ENCODE results near the gene MYL7. TPM values are rescaled to one million over a fixed set of nuclear protein-coding genes. Genes with fewer than 3 reads are reported as not detected.

MYL7 gene
- total RNA-seq, 1 experiment from 2014 or later, result 5.7 TPM

GRCh38 chr7:44111761-44112160 is 29.4 kb downstream of the MYL7 start:
- no peak overlapping the region for H3K27ac ChIP-seq (ENCODE audit: insufficient read length, low read depth, low read length)

More at GRCh38 chr7:44111761-44112160, 29.4 kb downstream of the MYL7 start:
- no peaks in the 10 kb centered on the region for H3K23me2 ChIP-seq (ENCODE audit: insufficient read length, low read depth, low read length, poor library complexity, severe bottlenecking)
- Mint-ChIP-seq H3K4me1 (0 out of 4 replicates have a peak, but pooled peaks cover 0 to 4% of the 10 kb centered on the region in 2 experiments), H3K4me3 (no peak overlapping the region; a peak in 2 of 5 replicates), H3K27me3 (ENCODE audit: low read depth) (no peaks in the 10 kb centered on the region; the same call in 1 of the 2 replicates), H3K36me3 (ENCODE audit: insufficient read depth in 1 of 3, low read depth in 3 of 3) (peaks cover 11 to 49% (median 47%) of the 10 kb centered on the region in 3 experiments; a peak in 6 of 7 replicates), H3K9me3 (no peaks in the 10 kb centered on the region), H3K27ac (no peak overlapping the region)
- H3K4me1 ChIP-seq (ENCODE audit: insufficient read depth, low read length), result no peaks in the 10 kb centered on the region
- H3K4me2 ChIP-seq (ENCODE audit: insufficient read depth, insufficient read length, low read length), result no peak overlapping the region
- no peaks in the 10 kb centered on the region for H3K79me1 ChIP-seq (ENCODE audit: insufficient read depth, low read depth, low read length, poor library complexity, severe bottlenecking)
- no peak for TF ChIP-seq CTCF (conservative IDR thresholded peaks at IDR 0.05)
- H2AFZ ChIP-seq (ENCODE audit: low read length), result no peak overlapping the region
- H2BK15ac ChIP-seq (ENCODE audit: low read depth, low read length), result no peak overlapping the region
- H3K18ac ChIP-seq (ENCODE audit: insufficient read length, low read depth, low read length), result no peak overlapping the region
- WGBS (ENCODE audit: extremely low coverage, insufficient read length, low lambda C conversion rate), result no CpG with 5 or more reads among the region's 16 CpGs
- no peak overlapping the region for H3T11ph ChIP-seq (ENCODE audit: low read length)
- no peak overlapping the region for H2BK20ac ChIP-seq (ENCODE audit: low read depth, low read length, poor library complexity, severe bottlenecking)
- no peaks in the 10 kb centered on the region for H4K20me1 ChIP-seq (ENCODE audit: control insufficient read depth, insufficient read depth, insufficient read length)
- H2BK5ac ChIP-seq (ENCODE audit: insufficient read length, low read length), result no peak overlapping the region
- H3K27me3 ChIP-seq (ENCODE audit: insufficient read depth, low read length), result no peaks in the 10 kb centered on the region
- no peaks in the 10 kb centered on the region for H3K9me3 ChIP-seq (ENCODE audit: control insufficient read depth, low read depth, low read length)
- H4K5ac ChIP-seq (ENCODE audit: insufficient read length, low read depth, low read length), result no peak overlapping the region
- no peak overlapping the region for H3K23ac ChIP-seq (ENCODE audit: insufficient read length, low read depth, low read length)
- H3K56ac ChIP-seq (ENCODE audit: insufficient read length, low read depth, low read length), result no peak overlapping the region
- no peak overlapping the region for H3K14ac ChIP-seq (ENCODE audit: insufficient read depth, low read length)
- H3K79me2 ChIP-seq (ENCODE audit: insufficient read depth, low read length), result no peaks in the 10 kb centered on the region
- no peak overlapping the region for H2BK12ac ChIP-seq (ENCODE audit: insufficient read length, low read depth, low read length)
- H2AK5ac ChIP-seq (ENCODE audit: insufficient read length, low read length), result no peak overlapping the region
- no peak overlapping the region for H3K9ac ChIP-seq (ENCODE audit: extremely low read depth, insufficient read length, low read length)
- DNase-seq, result no peak
- no peak overlapping the region for H4K91ac ChIP-seq (ENCODE audit: insufficient read length, low read depth, low read length)
- H2BK120ac ChIP-seq (ENCODE audit: low read depth, low read length, poor library complexity, severe bottlenecking), result no peak overlapping the region
- H4K8ac ChIP-seq (replicated peaks; ENCODE audit: insufficient read length, low read depth, low read length), result no peak overlapping the region
- H3K4ac ChIP-seq (ENCODE audit: low read depth, low read length), result no peak overlapping the region

Measured in H9 (cell line).